ENCODE data around the gene IGF2BP3. TPM values are rescaled to one million over a fixed set of nuclear protein-coding genes. Genes with fewer than 3 reads are reported as not detected.

IGF2BP3 gene
- total RNA-seq, 4 donors from 2014 or later = 45.8 TPM; not detected in 3

- H3K27me3 ChIP-seq = peaks cover 40 to 98% of the 10 kb centered on the region in 2 donors
- no peak for TF ChIP-seq CTCF (IDR thresholded peaks at IDR 0.05)
- no peak for TF ChIP-seq POLR2A (IDR thresholded peaks at IDR 0.05)
- intact Hi-C loops (cut with DNase I; ENCODE audit: low total_unique reads) = no loop called here
- no peaks in the 10 kb centered on the region for H3K9me3 ChIP-seq
- no peak overlapping the region for H3K4me3 ChIP-seq
- DNase-seq = no peak
- no peaks in the 10 kb centered on the region for H3K36me3 ChIP-seq
- H3K4me1 ChIP-seq = peaks cover 0 to 6% of the 10 kb centered on the region in 2 donors
- no peak overlapping the region for H3K27ac ChIP-seq
These were observed 4.7 kb upstream of the IGF2BP3 start for GRCh38 chr7:23474829-23475575.

GRCh38 chr7:23474094-23474828 is 4.0 kb upstream of the IGF2BP3 start:
- intact Hi-C loops (cut with DNase I; ENCODE audit: low total_unique reads) = no loop called here
- no peak overlapping the region for H3K27ac ChIP-seq
- no peak overlapping the region for H3K4me3 ChIP-seq
- no peaks in the 10 kb centered on the region for H3K9me3 ChIP-seq
- peaks cover 47 to 94% of the 10 kb centered on the region in 2 donors for H3K27me3 ChIP-seq
- H3K36me3 ChIP-seq = no peaks in the 10 kb centered on the region
- H3K4me1 ChIP-seq = peaks cover 0 to 13% of the 10 kb centered on the region in 2 donors
- no peak for DNase-seq
- TF ChIP-seq POLR2A (IDR thresholded peaks at IDR 0.05) = no peak
- TF ChIP-seq CTCF (IDR thresholded peaks at IDR 0.05) = no peak

GRCh38 chr7:23473844-23474093 is 3.5 kb upstream of the IGF2BP3 start:
- H3K27me3 ChIP-seq = peaks cover 52 to 91% of the 10 kb centered on the region in 2 donors
- TF ChIP-seq CTCF (IDR thresholded peaks at IDR 0.05) (no peak), POLR2A (IDR thresholded peaks at IDR 0.05) (no peak)

GRCh38 chr7:23472956-23473843 is 2.9 kb upstream of the IGF2BP3 start:
- DNase-seq = no peak
- intact Hi-C loops (cut with DNase I; ENCODE audit: low total_unique reads) = no loop called here
- no peak overlapping the region for H3K4me3 ChIP-seq
- H3K4me1 ChIP-seq = peaks cover 0 to 16% of the 10 kb centered on the region in 2 donors
- no peak for TF ChIP-seq POLR2A (IDR thresholded peaks at IDR 0.05)
- TF ChIP-seq CTCF (IDR thresholded peaks at IDR 0.05) = no peak
- peaks cover 57 to 91% of the 10 kb centered on the region in 2 donors for H3K27me3 ChIP-seq
- H3K9me3 ChIP-seq = no peaks in the 10 kb centered on the region
- no peaks in the 10 kb centered on the region for H3K36me3 ChIP-seq
- H3K27ac ChIP-seq = no peak overlapping the region

More at GRCh38 chr7:23473844-23474093, 3.5 kb upstream of the IGF2BP3 start:
- Histone ChIP-seq H3K4me1 (peaks cover 0 to 16% of the 10 kb centered on the region in 2 donors), H3K27ac (no peak overlapping the region), H3K9me3 (no peaks in the 10 kb centered on the region), H3K36me3 (no peaks in the 10 kb centered on the region), H3K4me3 (no peak overlapping the region)
- intact Hi-C loops (cut with DNase I; ENCODE audit: low total_unique reads) = no loop called here
- no peak for DNase-seq
